HEK293 (cell line): ENCODE data around the gene ANK2.

ENCODE experiments used
- CTCF ChIP-seq: fragments of 450-650 bp; formaldehyde crosslinking; IDR thresholded peaks from 2 replicates; pipeline ENCODE4 v1.5.1; 2016; ENCODE audit warnings: missing biosample characterization, missing genetic modification characterization
- ELK4 ChIP-seq: IDR thresholded peaks from 2 replicates; pipeline ENCODE4 v1.6.1; 2011; ENCODE audit warnings: mild to moderate bottlenecking, low read depth, low read length, borderline replicate concordance
- REST ChIP-seq: fragments of 450-650 bp; formaldehyde crosslinking; IDR thresholded peaks from 2 replicates; pipeline ENCODE4 v1.5.1; 2016; ENCODE audit warnings: missing biosample characterization, missing genetic modification characterization
- YY1 ChIP-seq: fragments of 450-650 bp; formaldehyde crosslinking; IDR thresholded peaks from 2 replicates; pipeline ENCODE4 v1.5.1; 2018; ENCODE audit warnings: missing biosample characterization, missing genetic modification characterization
- ZNF221 ChIP-seq: fragments of 450-650 bp; formaldehyde crosslinking; IDR thresholded peaks from 2 replicates; pipeline ENCODE4 v1.5.1; 2017; ENCODE audit warnings: missing biosample characterization, missing genetic modification characterization, borderline replicate concordance
- ZNF654 ChIP-seq: fragments of 450-650 bp; formaldehyde crosslinking; IDR thresholded peaks from 2 replicates; pipeline ENCODE4 v1.5.1; 2016; ENCODE audit warnings: low read depth, missing biosample characterization, missing genetic modification characterization

DNA sequence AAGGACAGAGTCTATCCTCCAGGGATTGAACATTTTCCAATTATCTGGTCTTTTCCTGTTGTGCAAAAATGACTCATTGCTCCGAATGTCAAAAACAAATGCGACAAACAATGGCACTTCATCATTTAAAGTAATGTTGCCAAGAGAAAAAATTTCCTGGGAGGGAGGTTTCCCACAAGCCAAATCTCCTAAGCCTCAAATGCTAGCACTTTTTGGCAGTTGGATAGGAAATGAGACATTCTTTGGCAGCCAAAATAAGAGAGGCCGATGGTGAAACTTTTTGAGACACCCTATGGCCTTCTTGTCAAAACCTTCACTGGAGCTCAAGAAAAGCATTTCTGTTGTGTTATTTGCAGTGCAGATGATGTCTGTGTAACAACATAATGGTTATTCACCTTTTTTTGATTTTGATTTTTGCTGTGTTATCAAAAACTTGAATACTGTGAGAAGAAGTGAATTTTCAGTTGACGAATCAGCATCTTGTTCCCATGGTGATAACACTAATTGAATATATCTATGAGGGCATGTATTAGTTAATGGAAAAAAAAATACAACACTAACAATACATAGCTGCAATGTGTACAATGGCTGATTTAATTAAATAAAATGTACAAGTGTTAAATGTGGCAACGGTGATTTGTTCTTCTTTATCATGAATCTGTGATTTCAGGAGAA is 333.8 kb downstream of the ANK2 start:
- TF ChIP-seq ZNF654 (tag by site-specific recombination) (no peak), CTCF (tag by site-specific recombination) (no peak), ELK4 (no peak), REST (tag by site-specific recombination) (no peak), YY1 (tag by site-specific recombination) (no peak), ZNF221 (no peak)
